ENCODE data around the gene MED12L. TPM values are rescaled to one million over a fixed set of nuclear protein-coding genes. Genes with fewer than 3 reads are reported as not detected.
A peak's percentile ranks its signal among the peaks of the same experiment; 100 is the strongest.

Gene MED12L
- total RNA-seq, 2 donors from 2014 or later, result 15.5 to 28.9 TPM

DNA sequence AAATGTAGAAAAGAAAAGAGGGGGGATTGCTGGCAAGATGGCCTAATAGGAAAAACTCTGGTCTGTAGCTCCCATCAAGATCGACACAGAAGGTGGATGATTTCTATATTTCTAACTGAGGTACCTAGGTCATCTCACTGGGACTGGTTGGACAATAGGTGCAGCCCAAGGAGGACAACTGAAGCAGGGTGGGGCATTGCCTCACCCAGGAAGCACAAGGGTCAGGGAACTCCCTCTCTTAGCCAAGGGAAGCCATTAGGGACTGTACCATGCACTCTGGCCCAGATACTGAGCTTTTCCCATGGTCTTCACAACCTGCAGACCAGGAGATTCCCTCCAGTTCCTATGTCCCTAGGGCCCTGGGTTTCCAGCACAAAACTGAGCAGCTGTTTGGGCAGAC is 398.0 kb downstream of the MED12L start:
- Mint-ChIP-seq H3K4me3 (no peak overlapping the region), H3K27me3 (ENCODE audit: insufficient read depth) (peaks cover 22% of the 10 kb centered on the region), H3K36me3 (ENCODE audit: low read depth) (no peaks in the 10 kb centered on the region), H3K9me3 (no peaks in the 10 kb centered on the region), H3K4me1 (peaks cover 9% of the 10 kb centered on the region), H3K27ac (no peak overlapping the region)
- no peak overlapping the region for H3K9ac ChIP-seq (ENCODE audit: extremely low read depth, low read length, poor library complexity, severe bottlenecking)
- H3K4me3 ChIP-seq (ENCODE audit: low read length), result no peak overlapping the region
- TF ChIP-seq, protein P1, sequence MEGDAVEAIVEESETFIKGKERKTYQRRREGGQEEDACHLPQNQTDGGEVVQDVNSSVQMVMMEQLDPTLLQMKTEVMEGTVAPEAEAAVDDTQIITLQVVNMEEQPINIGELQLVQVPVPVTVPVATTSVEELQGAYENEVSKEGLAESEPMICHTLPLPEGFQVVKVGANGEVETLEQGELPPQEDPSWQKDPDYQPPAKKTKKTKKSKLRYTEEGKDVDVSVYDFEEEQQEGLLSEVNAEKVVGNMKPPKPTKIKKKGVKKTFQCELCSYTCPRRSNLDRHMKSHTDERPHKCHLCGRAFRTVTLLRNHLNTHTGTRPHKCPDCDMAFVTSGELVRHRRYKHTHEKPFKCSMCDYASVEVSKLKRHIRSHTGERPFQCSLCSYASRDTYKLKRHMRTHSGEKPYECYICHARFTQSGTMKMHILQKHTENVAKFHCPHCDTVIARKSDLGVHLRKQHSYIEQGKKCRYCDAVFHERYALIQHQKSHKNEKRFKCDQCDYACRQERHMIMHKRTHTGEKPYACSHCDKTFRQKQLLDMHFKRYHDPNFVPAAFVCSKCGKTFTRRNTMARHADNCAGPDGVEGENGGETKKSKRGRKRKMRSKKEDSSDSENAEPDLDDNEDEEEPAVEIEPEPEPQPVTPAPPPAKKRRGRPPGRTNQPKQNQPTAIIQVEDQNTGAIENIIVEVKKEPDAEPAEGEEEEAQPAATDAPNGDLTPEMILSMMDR (conservative IDR thresholded peaks at IDR 0.05), result no peak
- WGBS, 2 experiments (ENCODE audit: insufficient coverage in 1 of 2, insufficient read length in 1 of 2), result 94 to 100% methylated on average over 1 of the region's 1 CpG
- H3K27me3 ChIP-seq (ENCODE audit: control insufficient read depth, insufficient read depth, low read length, poor library complexity, severe bottlenecking), result peaks cover 11% of the 10 kb centered on the region
- H3K9me3 ChIP-seq (ENCODE audit: control insufficient read depth, low read length), result peaks cover 6% of the 10 kb centered on the region
- DNase-seq, result no peak
- no peaks in the 10 kb centered on the region for H3K36me3 ChIP-seq (ENCODE audit: control insufficient read depth, insufficient read depth, low read length)
- H3K27ac ChIP-seq (ENCODE audit: low read depth, low read length), result no peak overlapping the region
- H3K4me1 ChIP-seq (ENCODE audit: control insufficient read depth, insufficient read depth, low read length), result peaks cover 4% of the 10 kb centered on the region

DNA sequence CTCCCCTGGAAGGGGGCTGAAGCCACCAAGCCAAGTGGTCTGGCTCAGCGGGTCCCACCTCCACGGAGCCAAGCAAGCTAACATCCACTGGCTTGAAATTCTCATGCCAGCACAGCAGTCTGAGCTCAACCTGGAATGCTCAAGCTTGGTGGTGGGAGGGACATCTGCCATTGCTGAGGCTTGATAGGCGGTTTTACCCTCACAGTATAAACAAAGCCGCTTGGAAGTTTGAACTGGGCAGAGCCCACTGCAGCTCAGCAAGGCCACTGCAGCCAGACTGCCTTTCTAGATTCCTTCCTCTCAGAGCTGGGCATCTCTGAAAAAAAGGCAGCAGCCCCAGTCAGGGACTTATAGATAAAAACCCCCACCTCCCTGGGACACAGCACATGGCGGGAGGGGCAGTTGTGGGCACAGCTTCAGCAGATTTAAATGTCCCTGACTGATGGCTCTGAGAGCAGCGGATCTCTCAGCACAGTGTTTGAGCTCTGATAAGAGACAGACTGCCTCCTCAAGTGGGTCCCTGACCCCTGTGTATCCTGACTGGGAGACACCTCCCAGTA is 398.6 kb downstream of the MED12L start:
- no peak overlapping the region for H3K4me3 ChIP-seq (ENCODE audit: low read length)
- no peak overlapping the region for H3K9ac ChIP-seq (ENCODE audit: extremely low read depth, low read length, poor library complexity, severe bottlenecking)
- peaks cover 3% of the 10 kb centered on the region for H3K4me1 Mint-ChIP-seq
- no peaks in the 10 kb centered on the region for H3K36me3 Mint-ChIP-seq (ENCODE audit: low read depth)
- H3K27ac Mint-ChIP-seq, result no peak overlapping the region
- H3K27ac ChIP-seq (ENCODE audit: low read depth, low read length), result no peak overlapping the region
- DNase-seq, result peak; percentile 74
- TF ChIP-seq, protein P1 (conservative IDR thresholded peaks at IDR 0.05), result no peak
- H3K4me1 ChIP-seq (ENCODE audit: control insufficient read depth, insufficient read depth, low read length), result no peaks in the 10 kb centered on the region
- peaks cover 3% of the 10 kb centered on the region for H3K9me3 Mint-ChIP-seq
- no peaks in the 10 kb centered on the region for H3K36me3 ChIP-seq (ENCODE audit: control insufficient read depth, insufficient read depth, low read length)
- H3K4me3 Mint-ChIP-seq, result no peak overlapping the region
- H3K27me3 Mint-ChIP-seq (ENCODE audit: insufficient read depth), result peaks cover 22% of the 10 kb centered on the region
- peaks cover 11% of the 10 kb centered on the region for H3K27me3 ChIP-seq (ENCODE audit: control insufficient read depth, insufficient read depth, low read length, poor library complexity, severe bottlenecking)
- H3K9me3 ChIP-seq (ENCODE audit: control insufficient read depth, low read length), result peaks cover 6% of the 10 kb centered on the region
- 86% methylated on average over 4 to 6 of the region's 6 CpGs for WGBS, 2 experiments (ENCODE audit: insufficient coverage in 1 of 2, insufficient read length in 1 of 2)

Other genes with a start within 250 kb of the MED12L start
- gene MINDY4B, start 180.2 kb upstream of the MED12L start, total RNA-seq, result not detected
- gene CLRN1, start 112.9 kb upstream of the MED12L start, total RNA-seq, result not detected
- gene GPR171, start 117.6 kb downstream of the MED12L start, total RNA-seq, result not detected
- not detected for gene P2RY14, start 192.9 kb downstream of the MED12L start, total RNA-seq
- gene GPR87, start 231.2 kb downstream of the MED12L start, total RNA-seq, result not detected
- not detected for gene P2RY13, start 243.9 kb downstream of the MED12L start, total RNA-seq